ENCODE data around the gene TLK1.

TLK1 gene

DNA sequence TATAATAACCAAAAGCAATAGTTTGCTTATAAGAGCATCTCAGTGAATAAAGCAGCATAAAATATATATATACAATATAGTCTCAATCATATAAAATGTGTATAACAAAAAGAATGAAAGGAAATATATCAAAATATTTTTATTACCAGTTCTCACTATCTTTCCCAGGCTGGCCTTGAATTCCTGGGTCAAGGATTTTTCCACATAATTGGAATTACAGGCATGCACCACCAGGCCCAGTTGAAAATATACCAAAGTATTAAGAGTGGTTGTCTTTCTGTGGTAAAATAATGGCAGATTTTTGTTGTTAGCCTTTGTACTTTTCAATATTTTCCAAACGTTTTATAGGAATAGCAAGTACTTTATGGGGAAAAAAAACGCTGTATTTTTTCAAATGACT lies 8.6 kb upstream of the TLK1 start:
- TF ChIP-seq, protein P1, sequence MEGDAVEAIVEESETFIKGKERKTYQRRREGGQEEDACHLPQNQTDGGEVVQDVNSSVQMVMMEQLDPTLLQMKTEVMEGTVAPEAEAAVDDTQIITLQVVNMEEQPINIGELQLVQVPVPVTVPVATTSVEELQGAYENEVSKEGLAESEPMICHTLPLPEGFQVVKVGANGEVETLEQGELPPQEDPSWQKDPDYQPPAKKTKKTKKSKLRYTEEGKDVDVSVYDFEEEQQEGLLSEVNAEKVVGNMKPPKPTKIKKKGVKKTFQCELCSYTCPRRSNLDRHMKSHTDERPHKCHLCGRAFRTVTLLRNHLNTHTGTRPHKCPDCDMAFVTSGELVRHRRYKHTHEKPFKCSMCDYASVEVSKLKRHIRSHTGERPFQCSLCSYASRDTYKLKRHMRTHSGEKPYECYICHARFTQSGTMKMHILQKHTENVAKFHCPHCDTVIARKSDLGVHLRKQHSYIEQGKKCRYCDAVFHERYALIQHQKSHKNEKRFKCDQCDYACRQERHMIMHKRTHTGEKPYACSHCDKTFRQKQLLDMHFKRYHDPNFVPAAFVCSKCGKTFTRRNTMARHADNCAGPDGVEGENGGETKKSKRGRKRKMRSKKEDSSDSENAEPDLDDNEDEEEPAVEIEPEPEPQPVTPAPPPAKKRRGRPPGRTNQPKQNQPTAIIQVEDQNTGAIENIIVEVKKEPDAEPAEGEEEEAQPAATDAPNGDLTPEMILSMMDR (conservative IDR thresholded peaks at IDR 0.05), result no peak
- TF ChIP-seq ZFX (IDR thresholded peaks at IDR 0.05), result no peak
- H3K27ac ChIP-seq, result no peak overlapping the region

DNA sequence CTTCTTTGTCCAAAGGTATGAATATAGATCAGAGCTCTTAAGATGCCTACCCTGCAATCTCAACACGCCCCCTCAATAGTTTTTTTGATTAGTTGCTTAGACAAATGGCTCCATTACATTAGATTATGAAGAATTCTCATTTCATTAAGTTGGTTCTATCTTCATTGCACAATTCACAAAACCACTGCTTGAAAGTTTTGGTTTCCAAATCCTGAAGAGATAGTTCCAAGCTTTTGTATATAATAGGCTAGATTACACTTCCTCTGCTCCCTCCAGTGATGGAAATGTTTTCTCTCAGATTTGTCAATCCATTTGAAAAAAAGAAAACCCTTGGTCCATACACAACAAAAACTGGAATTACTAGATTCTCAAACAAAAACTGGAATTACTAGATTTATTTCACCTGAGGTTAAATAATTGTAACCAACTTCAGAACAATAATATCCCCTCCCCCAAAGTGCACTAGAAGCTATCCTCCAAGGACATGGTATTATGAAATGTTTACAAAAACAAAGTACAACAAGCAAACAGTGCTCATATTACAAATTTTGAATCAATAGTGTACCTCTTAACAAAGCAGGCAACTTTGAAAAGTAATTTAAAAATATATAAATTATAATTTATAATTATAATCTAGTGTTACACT lies 6.8 kb upstream of the TLK1 start:
- H3K27ac ChIP-seq, result no peak overlapping the region
- TF ChIP-seq ZFX (IDR thresholded peaks at IDR 0.05), result no peak

DNA sequence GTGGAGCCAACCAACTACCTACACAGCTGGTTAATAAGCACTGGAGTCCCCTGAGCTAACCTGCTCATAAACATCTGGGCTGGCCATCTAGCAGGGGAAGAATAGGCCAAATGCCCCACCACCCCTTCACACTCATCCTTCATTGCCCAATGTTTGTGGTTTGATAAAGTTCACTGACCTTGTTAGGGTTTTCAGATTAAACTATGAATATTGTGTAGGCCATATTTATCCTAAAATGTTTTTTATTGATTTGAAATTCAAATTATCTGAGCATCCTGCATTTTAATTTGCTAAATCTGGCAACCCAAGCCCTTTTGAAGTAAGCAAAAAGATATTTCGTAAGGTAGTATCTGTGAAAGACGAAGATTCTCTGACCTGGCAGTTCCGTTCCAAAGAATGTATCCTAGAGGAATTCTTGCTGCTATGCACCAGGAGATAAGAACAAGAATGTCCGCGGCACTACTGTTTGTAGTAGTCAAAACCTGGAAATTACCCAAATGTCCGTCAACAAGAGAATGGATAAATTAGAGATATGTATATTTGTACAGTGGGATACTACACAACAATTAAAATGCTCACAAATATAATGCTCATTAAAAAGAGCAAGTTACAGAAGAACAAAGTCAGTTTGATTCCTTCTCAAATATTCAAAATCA lies 5.8 kb upstream of the TLK1 start:
- peak overlapping the region; percentile 78 for H3K27ac ChIP-seq

DNA sequence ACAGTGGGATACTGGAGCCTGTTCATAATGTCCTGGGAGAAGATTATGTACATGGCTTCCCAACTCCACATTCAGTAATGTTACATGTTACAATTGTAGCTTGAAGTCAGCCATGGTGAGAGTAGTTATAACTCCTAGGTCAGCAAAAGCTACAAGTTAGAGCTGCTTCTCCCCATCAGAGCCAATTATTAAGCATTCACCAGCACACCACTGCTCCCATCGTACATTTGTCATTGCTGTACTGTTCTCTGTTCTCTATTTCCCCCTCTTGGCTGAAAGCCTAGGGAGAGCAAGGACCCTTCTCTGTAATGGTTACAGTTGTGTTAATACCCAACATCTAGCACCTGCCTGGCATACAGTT lies 5.3 kb upstream of the TLK1 start:
- TF ChIP-seq, protein P1 (conservative IDR thresholded peaks at IDR 0.05), result no peak
- no peak for TF ChIP-seq ZFX (IDR thresholded peaks at IDR 0.05)
- peak overlapping the region; percentile 78 for H3K27ac ChIP-seq

More for the DNA sequence above, 5.8 kb upstream of the TLK1 start:
- TF ChIP-seq ZFX (IDR thresholded peaks at IDR 0.05), result no peak
- TF ChIP-seq, protein P1 (conservative IDR thresholded peaks at IDR 0.05), result no peak

DNA sequence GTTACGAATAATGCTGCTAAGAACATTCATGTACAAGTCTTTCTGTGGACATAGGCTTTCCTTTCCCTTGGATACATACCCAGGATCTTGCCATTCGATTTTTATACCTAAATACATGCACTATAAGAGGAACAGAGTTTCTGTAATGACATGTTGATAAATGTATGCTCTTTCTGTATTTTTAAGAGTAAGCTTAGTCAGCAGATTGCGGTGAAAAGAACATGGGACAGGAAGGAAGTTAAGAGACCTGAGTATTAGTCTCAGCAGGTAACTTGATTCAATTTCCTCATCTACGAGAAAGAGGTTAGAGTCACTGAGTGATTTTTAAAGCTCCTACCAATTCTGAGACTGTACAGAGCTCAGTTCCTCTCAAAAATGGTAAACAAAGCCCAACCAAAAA lies 2.6 kb upstream of the TLK1 start:
- TF ChIP-seq ZFX (IDR thresholded peaks at IDR 0.05), result no peak
- TF ChIP-seq, protein P1 (conservative IDR thresholded peaks at IDR 0.05), result no peak
- H3K27ac ChIP-seq, result peak overlapping the region; percentile 55

DNA sequence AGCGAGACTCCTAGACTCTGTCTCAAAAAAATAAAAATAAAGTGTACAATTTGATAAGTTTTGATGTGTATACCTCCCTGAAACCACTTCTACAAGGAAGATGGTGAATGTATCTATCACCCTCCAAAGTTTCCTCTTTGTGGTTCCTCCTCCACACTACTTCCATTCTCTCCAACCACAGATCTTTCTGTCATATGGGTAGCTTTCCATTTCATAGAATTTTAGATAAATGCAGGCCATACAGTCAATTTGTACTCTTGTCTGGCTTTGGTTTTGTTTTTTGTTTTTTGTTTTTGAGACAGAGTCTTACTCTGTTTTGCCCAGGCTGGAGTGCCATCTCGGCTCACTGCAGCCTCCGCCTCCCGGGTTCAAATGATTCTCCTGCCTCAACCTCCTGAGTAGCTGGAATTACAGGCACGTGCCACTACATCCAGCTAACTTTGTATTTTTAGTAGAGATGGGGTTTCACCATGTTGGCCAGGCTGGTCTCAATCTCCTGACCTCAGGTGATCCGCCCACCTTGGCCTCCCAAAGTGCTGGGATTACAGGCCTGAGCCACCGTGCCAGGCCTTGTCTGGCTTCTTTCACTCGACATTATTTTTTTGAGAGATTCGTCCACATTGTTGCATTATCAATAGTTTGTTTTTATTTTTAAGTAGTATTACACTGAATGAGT lies 2.0 kb upstream of the TLK1 start:
- H3K27ac ChIP-seq, result peak overlapping the region; percentile 48

DNA sequence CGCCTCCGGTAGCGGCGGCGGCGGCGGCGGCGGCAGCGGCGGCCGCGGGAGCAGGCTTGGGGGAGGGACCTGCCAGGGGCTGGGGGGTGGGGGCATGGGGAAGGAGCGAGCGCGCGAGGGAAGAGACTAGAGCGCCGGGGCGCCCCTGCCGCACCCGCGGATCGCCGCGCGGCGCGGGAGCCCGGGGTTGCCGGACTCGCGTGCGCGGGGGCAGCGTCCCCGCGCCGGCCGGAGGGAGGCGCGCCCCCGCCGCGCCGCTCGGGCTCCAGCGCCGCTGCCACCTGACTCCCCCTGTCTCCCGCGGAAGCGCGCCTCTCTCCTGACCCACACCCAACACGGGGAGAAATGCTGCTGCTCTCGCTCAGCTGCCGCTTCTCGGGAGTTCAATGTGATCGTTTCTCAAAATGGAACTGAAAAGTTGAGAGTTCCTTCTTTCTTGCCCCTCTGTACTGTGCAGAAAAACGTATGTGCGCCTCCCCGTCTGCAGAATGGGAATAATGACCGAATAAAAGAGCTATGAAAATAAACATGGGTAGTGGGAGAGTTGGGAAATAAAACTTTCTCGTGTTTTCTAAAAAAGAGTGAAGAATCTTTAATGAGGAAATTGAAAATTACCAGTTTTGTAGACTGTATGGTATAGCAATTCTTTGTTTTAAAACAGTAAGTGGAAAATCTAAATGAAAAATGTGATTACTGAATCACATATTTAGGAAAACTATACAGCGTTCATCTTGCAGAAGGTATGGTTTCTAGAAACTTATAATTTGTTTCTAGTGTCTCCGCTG lies 455 bp upstream of the TLK1 start:
- H3K27ac ChIP-seq, result peak overlapping the region; percentile 99
- no peak for TF ChIP-seq ZFX (IDR thresholded peaks at IDR 0.05)
- TF ChIP-seq, protein P1 (conservative IDR thresholded peaks at IDR 0.05), result peak; percentile 26

Data from C4-2B (cell line).